Measurements from ENCODE around the gene FBXO10.

DNA sequence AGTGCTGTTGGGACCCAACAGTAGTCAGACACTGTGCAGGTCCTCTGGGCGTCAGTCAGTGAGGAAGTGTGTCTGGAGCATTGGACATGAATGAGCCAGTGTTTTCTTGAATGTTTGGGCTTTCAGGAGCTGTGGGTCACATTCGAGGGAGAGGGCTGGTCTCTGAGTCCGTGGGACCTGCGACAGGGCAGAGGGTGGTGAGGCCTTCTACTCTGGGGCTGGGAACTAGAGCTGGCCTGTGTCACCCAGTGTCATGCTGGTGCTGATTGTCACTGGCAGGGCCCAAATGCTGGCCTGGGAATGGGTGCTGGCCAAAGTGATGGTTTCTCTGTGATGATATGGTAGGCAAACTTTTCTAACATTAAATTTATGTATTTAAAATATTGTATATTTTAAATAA lies 80.2 kb downstream of the FBXO10 start:
- TF ChIP-seq POLR2A (IDR thresholded peaks at IDR 0.05; ENCODE audit: low read depth, low read length) = no peak
- TF ChIP-seq, protein P1, sequence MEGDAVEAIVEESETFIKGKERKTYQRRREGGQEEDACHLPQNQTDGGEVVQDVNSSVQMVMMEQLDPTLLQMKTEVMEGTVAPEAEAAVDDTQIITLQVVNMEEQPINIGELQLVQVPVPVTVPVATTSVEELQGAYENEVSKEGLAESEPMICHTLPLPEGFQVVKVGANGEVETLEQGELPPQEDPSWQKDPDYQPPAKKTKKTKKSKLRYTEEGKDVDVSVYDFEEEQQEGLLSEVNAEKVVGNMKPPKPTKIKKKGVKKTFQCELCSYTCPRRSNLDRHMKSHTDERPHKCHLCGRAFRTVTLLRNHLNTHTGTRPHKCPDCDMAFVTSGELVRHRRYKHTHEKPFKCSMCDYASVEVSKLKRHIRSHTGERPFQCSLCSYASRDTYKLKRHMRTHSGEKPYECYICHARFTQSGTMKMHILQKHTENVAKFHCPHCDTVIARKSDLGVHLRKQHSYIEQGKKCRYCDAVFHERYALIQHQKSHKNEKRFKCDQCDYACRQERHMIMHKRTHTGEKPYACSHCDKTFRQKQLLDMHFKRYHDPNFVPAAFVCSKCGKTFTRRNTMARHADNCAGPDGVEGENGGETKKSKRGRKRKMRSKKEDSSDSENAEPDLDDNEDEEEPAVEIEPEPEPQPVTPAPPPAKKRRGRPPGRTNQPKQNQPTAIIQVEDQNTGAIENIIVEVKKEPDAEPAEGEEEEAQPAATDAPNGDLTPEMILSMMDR (conservative IDR thresholded peaks at IDR 0.05; ENCODE audit: low read depth, low read length) = no peak
- TF ChIP-seq, protein P2, sequence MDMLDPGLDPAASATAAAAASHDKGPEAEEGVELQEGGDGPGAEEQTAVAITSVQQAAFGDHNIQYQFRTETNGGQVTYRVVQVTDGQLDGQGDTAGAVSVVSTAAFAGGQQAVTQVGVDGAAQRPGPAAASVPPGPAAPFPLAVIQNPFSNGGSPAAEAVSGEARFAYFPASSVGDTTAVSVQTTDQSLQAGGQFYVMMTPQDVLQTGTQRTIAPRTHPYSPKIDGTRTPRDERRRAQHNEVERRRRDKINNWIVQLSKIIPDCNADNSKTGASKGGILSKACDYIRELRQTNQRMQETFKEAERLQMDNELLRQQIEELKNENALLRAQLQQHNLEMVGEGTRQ (IDR thresholded peaks at IDR 0.05; ENCODE audit: low read depth, low read length) = no peak
- no peak for TF ChIP-seq MXI1 (IDR thresholded peaks at IDR 0.05; ENCODE audit: borderline replicate concordance, low read depth, low read length)
- no peak for TF ChIP-seq MAFK (IDR thresholded peaks at IDR 0.05; ENCODE audit: low read depth, low read length)
- TF ChIP-seq RAD21 (IDR thresholded peaks at IDR 0.05; ENCODE audit: low read length) = no peak
- TF ChIP-seq RFX5 (IDR thresholded peaks at IDR 0.05; ENCODE audit: low read depth, low read length) = no peak
- no peak for TF ChIP-seq CHD1 (IDR thresholded peaks at IDR 0.05; ENCODE audit: low read depth, low read length)
- TF ChIP-seq SMC3 (IDR thresholded peaks at IDR 0.05; ENCODE audit: low read depth, low read length) = no peak
- no peak for TF ChIP-seq FOS (IDR thresholded peaks at IDR 0.05; ENCODE audit: low read depth, low read length)

Measured in IMR-90 (cell line).